ENCODE measurements around the gene IGF2BP2.
"Not testable (repeated sequence)": the region's sequence is repeated elsewhere in the genome, so short reads cannot be mapped to it uniquely, and the experiment has no call there.

IGF2BP2 gene

GRCh38 chr3:185705498-185705897 is 119.3 kb downstream of the IGF2BP2 start:
- DNase-seq: no peak

- no peak for DNase-seq
These were observed 122.3 kb downstream of the IGF2BP2 start for GRCh38 chr3:185702262-185703225.

- DNase-seq: no peak
These were observed 123.1 kb downstream of the IGF2BP2 start for GRCh38 chr3:185701611-185702261.

GRCh38 chr3:185699927-185700326 is 124.9 kb downstream of the IGF2BP2 start:
- no peak for DNase-seq

- not testable (repeated sequence) for DNase-seq
These were observed 127.6 kb downstream of the IGF2BP2 start for GRCh38 chr3:185697228-185697627.

DNA sequence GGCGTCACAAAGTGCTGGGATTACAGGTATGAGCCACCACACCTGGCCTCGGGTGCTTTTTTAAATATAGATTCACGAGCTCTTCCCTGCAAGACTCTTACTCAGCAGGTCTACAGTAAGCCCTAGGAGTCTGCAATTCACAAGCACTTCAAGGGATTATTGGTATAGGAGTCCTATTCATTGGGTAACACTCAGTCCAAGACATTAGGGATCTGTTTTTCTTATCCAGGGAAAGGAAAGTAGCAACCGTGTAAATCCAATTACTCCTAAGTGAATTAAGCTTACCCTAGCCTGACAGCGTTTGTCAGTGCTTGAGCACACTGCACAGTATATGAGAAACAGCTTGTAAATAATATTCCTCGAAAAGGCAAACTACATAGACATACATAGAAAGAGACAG is 128.8 kb downstream of the IGF2BP2 start:
- DNase-seq: no peak

DNA sequence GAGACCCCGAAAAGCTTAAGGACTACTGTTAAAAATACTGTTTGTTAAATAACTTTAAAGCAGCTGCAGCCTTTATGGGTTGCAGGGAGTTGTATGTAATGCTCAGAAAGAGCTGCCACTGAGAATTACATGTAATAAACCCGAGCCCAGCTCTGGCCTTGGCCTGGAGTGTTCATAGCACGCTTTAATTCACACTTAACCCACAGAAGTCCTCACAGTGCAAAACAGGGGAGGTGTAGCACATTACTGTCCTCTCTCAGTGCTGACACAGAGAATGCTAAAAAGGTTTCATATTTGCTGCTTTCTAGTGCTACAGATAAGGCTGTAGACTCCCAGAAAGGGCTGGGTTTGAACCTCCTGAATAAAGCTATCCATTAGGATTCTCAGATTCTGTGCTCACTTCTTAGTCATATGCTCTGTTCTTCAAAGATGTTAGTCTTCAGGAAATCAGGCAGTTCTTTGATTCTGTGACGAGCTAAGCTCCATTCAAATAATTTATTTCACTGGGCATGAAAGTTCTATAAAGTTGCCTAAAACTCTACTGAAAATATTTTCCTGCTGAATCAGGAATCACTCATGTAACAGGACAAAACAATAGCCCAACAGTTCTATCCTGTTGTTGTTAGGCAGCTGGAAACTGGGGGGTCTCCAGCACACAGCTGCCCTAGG is 130.7 kb downstream of the IGF2BP2 start:
- DNase-seq: no peak

GRCh38 chr3:185691622-185692021 is 133.2 kb downstream of the IGF2BP2 start:
- DNase-seq: no peak

- DNase-seq: no peak
These were observed 137.5 kb downstream of the IGF2BP2 start for GRCh38 chr3:185687271-185687878.

GRCh38 chr3:185685231-185686035 is 139.4 kb downstream of the IGF2BP2 start:
- DNase-seq: no peak

- no peak for DNase-seq
These were observed 144.6 kb downstream of the IGF2BP2 start for GRCh38 chr3:185680231-185680630.

DNA sequence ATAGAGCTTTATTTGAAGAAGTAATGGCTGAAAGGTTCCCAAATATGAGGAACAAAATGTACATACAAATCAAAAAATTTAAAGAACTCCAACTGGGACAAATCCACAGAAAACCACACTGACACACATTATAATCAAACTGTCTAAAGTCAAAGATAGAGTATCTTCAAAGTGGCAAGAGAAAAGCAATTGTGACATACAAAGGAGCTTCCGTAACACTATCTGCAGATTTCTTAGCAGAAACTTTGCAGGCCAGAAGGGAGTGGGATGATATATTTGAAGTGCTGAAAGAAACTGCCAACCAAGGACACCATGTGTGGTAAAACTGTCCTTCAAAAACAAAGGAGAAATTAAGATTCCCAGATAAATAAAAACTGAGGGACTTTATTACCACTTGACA is 146.8 kb downstream of the IGF2BP2 start:
- no peak for DNase-seq

DNA sequence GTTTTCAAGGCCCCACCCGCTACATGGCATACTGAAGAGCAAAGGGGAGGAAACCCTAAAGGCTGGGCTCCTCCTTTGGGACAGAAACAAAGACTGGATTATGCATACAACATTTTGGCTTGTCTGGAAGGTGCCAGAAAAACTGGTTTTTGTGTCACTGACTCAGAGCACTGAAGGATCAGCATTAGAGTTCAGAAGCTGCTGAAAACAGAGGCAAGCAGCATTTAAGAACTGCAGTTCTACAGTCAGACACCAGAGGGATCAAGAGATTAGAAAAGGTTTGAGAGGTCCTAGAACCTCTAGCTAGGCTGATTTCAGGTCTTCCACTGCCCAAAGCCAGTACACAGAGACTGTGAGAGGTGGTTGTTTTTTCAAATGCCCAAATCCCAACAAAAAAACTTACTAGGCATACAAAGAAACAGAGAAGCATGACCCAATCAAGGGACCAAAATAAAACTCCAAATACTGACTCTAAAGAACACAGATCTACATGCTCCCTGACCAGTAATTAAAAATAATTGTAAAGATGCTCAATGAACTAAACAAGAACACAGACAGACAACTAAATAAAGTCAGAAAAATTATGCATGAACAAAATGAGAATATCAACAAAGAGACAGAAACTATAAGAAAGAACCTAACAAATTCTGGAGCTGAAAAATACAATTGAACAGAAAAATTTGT is 147.6 kb downstream of the IGF2BP2 start:
- no peak for DNase-seq

DNA sequence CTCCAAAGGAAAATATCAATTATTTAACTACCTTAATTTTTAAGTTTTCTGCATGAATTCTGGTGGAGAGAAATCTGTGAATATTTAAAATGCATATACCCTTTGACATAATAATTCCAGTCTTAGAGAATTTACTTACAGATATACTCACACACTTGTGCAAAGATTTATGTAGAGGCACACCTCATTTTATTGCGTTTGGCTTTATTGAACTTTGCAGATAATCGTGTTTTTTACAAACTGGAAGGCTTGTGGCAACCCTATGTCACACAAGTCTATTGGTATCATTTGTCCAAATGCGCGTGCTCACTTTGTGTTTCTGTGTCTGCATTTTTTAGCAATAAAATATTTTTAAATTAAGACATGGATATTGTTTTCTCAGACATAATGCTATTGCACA is 157.3 kb downstream of the IGF2BP2 start:
- no peak for DNase-seq

GRCh38 chr3:185663929-185664328 is 160.9 kb downstream of the IGF2BP2 start:
- DNase-seq: no peak

GRCh38 chr3:185661772-185662171 is 163.1 kb downstream of the IGF2BP2 start:
- no peak for DNase-seq

DNA sequence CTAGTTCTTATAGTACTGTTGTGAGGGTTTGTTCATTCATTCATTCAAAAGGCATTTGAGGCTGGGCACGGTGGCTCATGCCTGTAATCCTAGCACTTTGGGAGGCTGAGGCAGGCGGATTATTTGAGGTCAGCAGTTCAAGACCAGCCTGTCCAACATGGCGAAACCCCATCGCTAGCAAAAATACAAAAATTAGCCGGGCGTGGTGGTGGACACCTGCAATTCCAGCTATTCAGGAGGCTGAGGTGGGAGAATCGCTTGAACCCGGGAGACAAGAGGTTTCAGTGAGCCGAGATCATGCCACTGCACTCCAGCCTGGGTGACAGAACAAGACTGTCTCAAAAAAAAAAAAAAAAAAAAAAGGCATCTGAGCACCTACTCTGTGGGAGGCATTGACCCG is 163.5 kb downstream of the IGF2BP2 start:
- not testable (repeated sequence) for DNase-seq

DNA sequence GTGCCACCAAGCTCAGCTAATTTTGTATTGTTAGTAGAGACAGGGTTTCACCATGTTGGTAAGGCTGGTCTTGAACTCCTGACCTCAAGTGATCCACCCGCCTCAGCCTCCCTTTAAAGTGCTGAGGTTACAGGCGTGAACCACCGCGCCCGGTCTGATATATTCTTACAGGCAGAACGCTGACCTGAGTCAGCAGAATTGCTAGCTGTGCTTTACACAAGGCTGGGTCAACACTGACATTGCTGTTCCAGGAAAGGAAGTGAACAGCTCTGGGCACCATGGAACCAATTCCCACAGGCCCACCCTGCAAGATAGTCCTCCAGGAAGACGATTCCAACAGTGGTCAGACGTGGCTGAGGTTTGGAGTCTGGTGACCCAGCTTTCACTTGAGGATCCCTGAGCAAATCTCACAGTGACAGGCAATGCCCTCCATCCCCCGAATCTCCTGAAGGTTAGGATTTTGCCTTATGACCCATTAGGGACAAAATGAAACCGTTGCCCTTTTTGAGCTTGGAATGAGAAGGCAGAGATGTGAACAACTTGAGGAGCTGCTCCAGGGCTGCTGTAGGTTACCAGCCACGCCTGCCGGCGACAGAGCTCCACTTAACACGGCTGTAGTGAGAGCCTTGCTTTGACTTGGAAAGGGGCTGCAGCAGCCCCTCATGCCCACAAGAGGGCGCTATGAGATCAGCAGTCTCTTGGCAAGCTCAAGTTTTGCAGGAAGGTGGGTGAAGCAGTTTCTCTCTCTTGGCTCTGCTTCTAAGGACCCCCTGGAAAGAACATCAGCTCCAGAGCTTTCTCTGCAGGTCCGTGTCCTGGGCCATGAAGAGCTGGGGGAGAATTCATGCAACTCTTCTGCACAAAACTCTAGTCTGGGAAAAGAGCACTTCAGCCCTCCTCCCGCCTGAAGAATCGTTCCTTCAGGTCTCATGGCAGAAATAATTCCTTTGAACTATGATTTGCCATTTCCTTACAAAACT is 164.6 kb downstream of the IGF2BP2 start:
- DNase-seq: peak; percentile 86

GRCh38 chr3:185658943-185659342 is 165.9 kb downstream of the IGF2BP2 start:
- DNase-seq: no peak

GRCh38 chr3:185658504-185658912 is 166.3 kb downstream of the IGF2BP2 start:
- DNase-seq: no peak
